Measurements from ENCODE around the gene TBC1D12.
"Not testable (repeated sequence)": the region's sequence is repeated elsewhere in the genome, so short reads cannot be mapped to it uniquely, and the experiment has no call there.

Gene TBC1D12

GRCh38 chr10:94549221-94549620 is 146.9 kb downstream of the TBC1D12 start:
- no peak for DNase-seq

- DNase-seq = not testable (repeated sequence)
Measured at GRCh38 chr10:94567714-94568307, 165.5 kb downstream of the TBC1D12 start.

- no peak for DNase-seq
Measured at GRCh38 chr10:94571081-94571480, 168.7 kb downstream of the TBC1D12 start.

GRCh38 chr10:94571528-94571927 is 169.2 kb downstream of the TBC1D12 start:
- DNase-seq = no peak

GRCh38 chr10:94578790-94579189 is 176.4 kb downstream of the TBC1D12 start:
- no peak for DNase-seq

- no peak for DNase-seq
Measured at GRCh38 chr10:94583124-94583523, 180.8 kb downstream of the TBC1D12 start.

Data from NCI-H1694 (cell line).